DND-41 (cell line): Measurements from ENCODE around the gene ARL6IP4.

Experiments
- ATAC-seq: fragments of 200-7000 bp; cut with Tn5 transposase; 3 replicates; pipeline ENCODE4 v1.9.1; 2021; ENCODE audit warnings: low read depth; ENCODE audit not compliant: insufficient read depth
- DNase-seq: peaks from one replicate; pipeline ENCODE4 v3.0.0-alpha.2; 2020
- H2AFZ ChIP-seq: 2 replicates; pipeline ENCODE4 v1.6.0; 2012; ENCODE audit warnings: low read depth, low read length
- H3K27ac ChIP-seq: 2 replicates; pipeline ENCODE4 v1.5.1; 2012; ENCODE audit warnings: low read length, inconsistent platforms
- H3K27me3 ChIP-seq: fragments of 200-600 bp; sonication (generic); 2 replicates; pipeline ENCODE4 v1.6.0; 2012; ENCODE audit warnings: low read length, mild to moderate bottlenecking, inconsistent platforms; ENCODE audit not compliant: insufficient read depth, poor library complexity
- H3K36me3 ChIP-seq: 2 replicates; pipeline ENCODE4 v1.5.1; 2012; ENCODE audit warnings: low read length, inconsistent platforms; ENCODE audit not compliant: insufficient read depth
- H3K4me1 ChIP-seq: 2 replicates; pipeline ENCODE4 v1.5.1; 2012; ENCODE audit warnings: mild to moderate bottlenecking, low read length; ENCODE audit not compliant: insufficient read depth
- H3K4me2 ChIP-seq: 2 replicates; pipeline ENCODE4 v1.6.0; 2012; ENCODE audit warnings: mild to moderate bottlenecking, moderate library complexity, low read length, inconsistent platforms; ENCODE audit not compliant: insufficient read depth
- H3K4me3 ChIP-seq, 2 experiments: fragments of 200-600 bp in 1 of 2; shearing (Covaris generic) in 1 of 2; 2 replicates each; pipeline ENCODE4 v1.5.1; 2012 to 2016; ENCODE audit warnings: inconsistent platforms in 2 of 2, low read length in 2 of 2, mild to moderate bottlenecking in 2 of 2, low read depth in 1 of 2, moderate library complexity in 1 of 2
- H3K79me2 ChIP-seq: 2 replicates; pipeline ENCODE4 v1.6.0; 2012; ENCODE audit warnings: low read length, inconsistent platforms; ENCODE audit not compliant: insufficient read depth
- H3K9ac ChIP-seq: 2 replicates; pipeline ENCODE4 v1.6.0; 2012; ENCODE audit warnings: low read depth, mild to moderate bottlenecking, inconsistent platforms, low read length, moderate library complexity
- H3K9me3 ChIP-seq: 2 replicates; pipeline ENCODE4 v1.5.1; 2012; ENCODE audit warnings: low read length, moderate library complexity, mild to moderate bottlenecking, inconsistent platforms; ENCODE audit not compliant: insufficient read depth, severe bottlenecking
- H4K20me1 ChIP-seq: 2 replicates; pipeline ENCODE4 v1.6.0; 2012; ENCODE audit warnings: low read length; ENCODE audit not compliant: insufficient read depth
- CTCF ChIP-seq: IDR thresholded peaks from 2 replicates; pipeline ENCODE4 v1.5.1; 2012; ENCODE audit warnings: borderline replicate concordance, low read length, moderate library complexity, mild to moderate bottlenecking; ENCODE audit not compliant: poor library complexity, severe bottlenecking; ENCODE audit errors: extremely low read depth
- EZH2 ChIP-seq: IDR thresholded peaks from 3 replicates; pipeline ENCODE4 v1.6.1; 2012; ENCODE audit warnings: borderline replicate concordance, low read depth, mild to moderate bottlenecking, moderate library complexity, low read length, inconsistent platforms; ENCODE audit not compliant: severe bottlenecking

ARL6IP4 gene

GRCh38 chr12:122984612-122985337, 4.3 kb downstream of the ARL6IP4 start:
- no peak overlapping the region for H3K4me2 ChIP-seq
- no peak overlapping the region for H3K9ac ChIP-seq
- H3K4me1 ChIP-seq, result peaks cover 28% of the 10 kb centered on the region
- H2AFZ ChIP-seq, result no peak overlapping the region
- ATAC-seq, result no peak
- H3K27ac ChIP-seq, result no peak overlapping the region
- no peaks in the 10 kb centered on the region for H3K9me3 ChIP-seq
- TF ChIP-seq CTCF (no peak), EZH2 (no peak)
- no peaks in the 10 kb centered on the region for H3K27me3 ChIP-seq
- H4K20me1 ChIP-seq, result peaks cover 24% of the 10 kb centered on the region
- H3K79me2 ChIP-seq, result peaks cover 28% of the 10 kb centered on the region
- no peak for DNase-seq
- H3K36me3 ChIP-seq, result peaks cover 23% of the 10 kb centered on the region
- H3K4me3 ChIP-seq, result no peak overlapping the region

GRCh38 chr12:122985338-122986257, 5.1 kb downstream of the ARL6IP4 start:
- Histone ChIP-seq H3K79me2 (peaks cover 20% of the 10 kb centered on the region), H3K4me2 (no peak overlapping the region), H3K9me3 (no peaks in the 10 kb centered on the region), H3K36me3 (peaks cover 23% of the 10 kb centered on the region), H2AFZ (no peak overlapping the region), H3K9ac (no peak overlapping the region), H3K27ac (no peak overlapping the region), H3K4me3 (no peak overlapping the region), H4K20me1 (peaks cover 24% of the 10 kb centered on the region), H3K4me1 (peaks cover 23% of the 10 kb centered on the region), H3K27me3 (no peaks in the 10 kb centered on the region)
- ATAC-seq (no peak), DNase-seq (no peak)
- no peak for TF ChIP-seq CTCF
- TF ChIP-seq EZH2, result no peak

- TF ChIP-seq CTCF (no peak), EZH2 (no peak)
- Histone ChIP-seq H3K79me2 (peaks cover 12% of the 10 kb centered on the region), H3K27me3 (no peaks in the 10 kb centered on the region), H3K4me3 (no peak overlapping the region), H3K4me2 (no peak overlapping the region), H3K27ac (no peak overlapping the region), H4K20me1 (peaks cover 19% of the 10 kb centered on the region), H3K4me1 (peaks cover 20% of the 10 kb centered on the region), H2AFZ (no peak overlapping the region), H3K36me3 (peaks cover 23% of the 10 kb centered on the region), H3K9ac (no peak overlapping the region), H3K9me3 (no peaks in the 10 kb centered on the region)
- ATAC-seq, result no peak
- no peak for DNase-seq
These were observed 5.9 kb downstream of the ARL6IP4 start for GRCh38 chr12:122986258-122986871.
